Skin epidermis (tissue), 12 donors: Measurements from ENCODE around the gene ZNF543.
"Not testable (repeated sequence)": the region's sequence is repeated elsewhere in the genome, so short reads cannot be mapped to it uniquely, and the experiment has no call there.

Experiments used
- H3K27ac ChIP-seq, 21 experiments: fragments of 200-600 bp; sonication (generic) in 11 of 21; one replicate each; pipeline ENCODE4 v1.5.0; 2020; ENCODE audit warnings: mild to moderate bottlenecking in 3 of 21, inconsistent platforms in 2 of 21, moderate library complexity in 2 of 21
- H3K4me3 ChIP-seq, 7 experiments: fragments of 200-600 bp; sonication (generic) in 2 of 7; one replicate each; pipeline ENCODE4 v1.5.0; 2020; ENCODE audit warnings: inconsistent platforms in 2 of 7, mild to moderate bottlenecking in 2 of 7, moderate library complexity in 1 of 7

ZNF543 gene

DNA sequence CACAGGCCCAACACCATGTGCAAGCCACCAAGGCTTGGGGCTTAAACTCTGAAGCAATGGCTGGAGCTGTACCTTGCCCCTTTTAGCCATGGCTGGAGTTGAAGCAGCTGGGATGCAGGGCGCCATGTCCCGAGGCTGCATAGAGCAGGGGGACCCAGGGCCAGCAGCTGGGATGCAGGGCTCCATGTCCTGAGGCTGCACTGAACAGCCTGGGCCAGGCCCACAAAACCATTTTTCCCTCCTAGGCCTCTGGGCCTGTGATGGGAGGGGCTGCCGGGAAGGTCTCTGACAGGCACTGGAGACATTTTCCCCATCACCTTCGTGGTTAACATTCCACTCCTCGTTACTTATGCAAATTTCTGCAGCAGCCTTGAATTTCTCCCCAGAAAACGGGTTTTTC is 53.9 kb downstream of the ZNF543 start:
- H3K27ac ChIP-seq: no peak overlapping the region
- H3K4me3 ChIP-seq: no peak overlapping the region

GRCh38 chr19:57374647-57375046 is 54.4 kb downstream of the ZNF543 start:
- H3K4me3 ChIP-seq, H3K27ac ChIP-seq: not testable (repeated sequence)

DNA sequence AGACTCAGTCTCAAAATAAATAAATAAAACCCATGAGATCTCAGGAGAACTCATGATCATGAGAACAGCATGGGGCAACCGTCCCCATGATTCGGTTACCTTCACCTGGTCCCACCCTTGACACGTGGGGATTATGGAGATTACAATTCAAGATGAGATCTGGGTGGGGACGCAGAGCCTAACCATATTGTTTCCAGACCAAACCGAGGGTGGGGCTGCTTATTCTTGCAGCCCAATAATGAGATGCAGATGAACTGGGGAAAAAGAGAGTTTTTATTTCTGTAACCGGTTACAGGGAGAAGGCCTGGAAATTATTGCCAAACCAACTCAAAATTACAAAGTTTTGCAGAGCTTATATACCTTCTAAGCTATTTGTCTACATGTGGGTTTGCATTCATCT is 55.9 kb downstream of the ZNF543 start:
- no peak overlapping the region for H3K4me3 ChIP-seq
- H3K27ac ChIP-seq: no peak overlapping the region

DNA sequence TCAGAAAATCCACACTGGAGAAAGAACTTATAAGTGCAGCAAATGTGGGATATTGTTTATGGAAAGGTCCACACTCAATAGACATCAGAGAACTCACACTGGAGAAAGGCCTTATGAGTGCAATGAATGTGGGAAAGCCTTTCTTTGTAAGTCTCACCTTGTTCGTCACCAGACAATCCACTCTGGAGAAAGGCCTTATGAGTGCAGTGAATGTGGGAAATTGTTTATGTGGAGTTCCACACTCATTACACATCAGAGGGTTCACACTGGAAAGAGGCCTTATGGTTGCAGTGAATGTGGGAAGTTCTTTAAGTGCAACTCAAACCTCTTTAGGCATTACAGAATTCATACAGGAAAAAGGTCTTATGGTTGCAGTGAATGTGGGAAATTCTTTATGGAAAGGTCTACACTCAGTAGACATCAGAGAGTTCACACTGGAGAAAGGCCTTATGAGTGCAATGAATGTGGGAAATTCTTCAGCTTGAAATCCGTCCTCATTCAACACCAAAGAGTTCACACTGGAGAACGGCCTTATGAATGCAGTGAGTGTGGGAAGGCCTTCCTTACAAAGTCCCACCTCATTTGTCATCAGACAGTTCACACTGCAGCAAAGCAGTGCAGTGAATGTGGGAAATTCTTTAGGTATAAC is 57.4 kb downstream of the ZNF543 start:
- no peak overlapping the region for H3K4me3 ChIP-seq
- no peak overlapping the region for H3K27ac ChIP-seq
